ENCODE measurements around the gene PRKCE. TPM values are rescaled to one million over a fixed set of nuclear protein-coding genes. Genes with fewer than 3 reads are reported as not detected.

PRKCE gene
- total RNA-seq, result 10 to 100 TPM; 13.1 to 15.4 TPM

DNA sequence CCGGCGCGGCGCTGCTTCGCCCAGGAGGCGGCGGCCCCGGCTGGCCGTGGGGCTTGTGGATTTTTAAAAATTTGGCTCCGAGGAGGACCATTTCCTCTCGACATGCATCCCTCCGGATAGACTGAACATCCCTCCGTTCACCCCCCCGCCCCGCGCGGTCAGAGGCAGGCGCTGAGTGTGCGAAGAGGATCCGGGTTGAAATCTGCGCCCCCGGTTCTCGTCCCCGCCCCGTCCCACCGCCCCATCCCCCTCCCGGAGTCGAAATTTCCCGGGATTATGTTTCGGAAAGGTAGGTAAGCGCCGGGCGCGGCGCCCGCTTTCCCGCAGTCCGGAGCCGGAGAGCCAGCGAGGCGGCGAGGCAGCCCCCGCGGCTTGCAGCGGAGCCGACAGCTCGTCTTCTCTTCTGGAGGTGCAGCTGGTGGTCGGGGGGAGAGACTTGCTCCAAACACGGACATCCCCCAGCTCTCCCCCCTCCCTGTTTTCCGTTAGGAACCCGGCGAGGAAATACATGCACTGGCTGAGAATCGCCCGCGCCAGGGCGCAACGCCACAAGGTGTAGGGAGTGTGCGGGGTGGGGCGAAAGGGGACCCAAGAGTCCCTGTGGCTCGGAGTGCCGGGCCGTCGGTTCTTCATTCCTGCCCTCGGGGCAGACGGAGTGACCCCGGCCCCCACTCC, at the start of gene PRKCE:
Gene PRKCE, plus strand, starts transcription at position 261 of the 675 bp plus-strand sequence.
- peaks cover 8% of the 10 kb centered on the region for H3K36me3 Mint-ChIP-seq (ENCODE audit: low read depth)
- POLR2A ChIA-PET, result no interaction called here
- H3K4me1 Mint-ChIP-seq, result peaks cover 37% of the 10 kb centered on the region
- H3K4me3 Mint-ChIP-seq, result peak within 1 kb of the TSS; percentile 89
- H3K27ac Mint-ChIP-seq, result peak within 1 kb of the TSS; percentile 97
- CTCF ChIA-PET, result interaction anchor here (0.5 to 1.8 kb wide), 2 partner anchors 11 to 762 kb away, joined by 3 to 4 read pairs; no protein-coding TSS in a partner anchor
- H3K9me3 Mint-ChIP-seq, result no peaks in the 10 kb centered on the region
- DNase-seq, result peak; percentile 62
- peaks cover 11% of the 10 kb centered on the region for H3K27me3 Mint-ChIP-seq

- DNase-seq, result no peak
- POLR2A ChIA-PET, result no interaction called here
- CTCF ChIA-PET, result interaction anchor here (1.1 to 1.5 kb wide), 2 partner anchors 9 to 208 kb away, joined by 3 read pairs; no protein-coding TSS in a partner anchor
- no peak overlapping the region for H3K4me3 Mint-ChIP-seq
- no peak overlapping the region for H3K27ac Mint-ChIP-seq
- no peaks in the 10 kb centered on the region for H3K27me3 Mint-ChIP-seq
- peaks cover 9% of the 10 kb centered on the region for H3K4me1 Mint-ChIP-seq
- peaks cover 42% of the 10 kb centered on the region for H3K36me3 Mint-ChIP-seq (ENCODE audit: low read depth)
- no peaks in the 10 kb centered on the region for H3K9me3 Mint-ChIP-seq
These were observed 48.9 kb upstream of the PRKCE start for GRCh38 chr2:45602624-45603023.

GRCh38 chr2:45605116-45605515, 46.4 kb upstream of the PRKCE start:
- no peak overlapping the region for H3K4me3 Mint-ChIP-seq
- no peak overlapping the region for H3K27ac Mint-ChIP-seq
- peaks cover 25% of the 10 kb centered on the region for H3K4me1 Mint-ChIP-seq
- CTCF ChIA-PET, result interaction anchor here (0.8 kb wide), 1 partner anchor 335 kb away, joined by 3 read pairs; no protein-coding TSS in a partner anchor
- H3K27me3 Mint-ChIP-seq, result no peaks in the 10 kb centered on the region
- peaks cover 30% of the 10 kb centered on the region for H3K36me3 Mint-ChIP-seq (ENCODE audit: low read depth)
- H3K9me3 Mint-ChIP-seq, result no peaks in the 10 kb centered on the region
- POLR2A ChIA-PET, result no interaction called here
- DNase-seq, result no peak

- H3K36me3 Mint-ChIP-seq (ENCODE audit: low read depth), result peaks cover 17% of the 10 kb centered on the region
- no peak overlapping the region for H3K27ac Mint-ChIP-seq
- no peaks in the 10 kb centered on the region for H3K27me3 Mint-ChIP-seq
- DNase-seq, result no peak
- CTCF ChIA-PET, result no interaction called here
- H3K9me3 Mint-ChIP-seq, result no peaks in the 10 kb centered on the region
- POLR2A ChIA-PET, result no interaction called here
- H3K4me1 Mint-ChIP-seq, result peaks cover 29% of the 10 kb centered on the region
- H3K4me3 Mint-ChIP-seq, result no peak overlapping the region
These were observed 44.7 kb upstream of the PRKCE start for GRCh38 chr2:45606796-45607195.

DNA sequence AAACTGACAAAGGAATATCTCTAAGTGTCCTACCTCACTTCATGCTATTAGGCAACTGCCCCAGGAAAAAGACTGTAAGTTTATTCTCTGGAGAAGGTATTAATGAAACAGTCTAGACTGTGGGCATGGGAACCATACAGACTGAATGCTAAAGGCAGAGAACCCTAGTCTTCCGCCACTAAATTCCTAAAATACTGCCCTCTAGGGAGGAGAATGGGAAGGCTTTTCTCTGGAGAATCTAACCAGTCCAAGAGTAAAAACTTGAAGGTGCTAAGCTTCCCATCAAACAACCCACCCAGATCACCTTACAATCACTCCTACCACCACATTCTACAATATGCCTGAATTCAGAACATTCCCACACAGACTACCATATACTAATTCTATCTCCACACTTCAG, 43.8 kb upstream of the PRKCE start:
- H3K36me3 Mint-ChIP-seq (ENCODE audit: low read depth), result peaks cover 14% of the 10 kb centered on the region
- H3K4me3 Mint-ChIP-seq, result no peak overlapping the region
- POLR2A ChIA-PET, result no interaction called here
- DNase-seq, result no peak
- H3K4me1 Mint-ChIP-seq, result peaks cover 29% of the 10 kb centered on the region
- H3K9me3 Mint-ChIP-seq, result no peaks in the 10 kb centered on the region
- H3K27me3 Mint-ChIP-seq, result no peaks in the 10 kb centered on the region
- no peak overlapping the region for H3K27ac Mint-ChIP-seq
- CTCF ChIA-PET, result interaction anchor here (0.6 kb wide), 2 partner anchors 10 to 362 kb away, joined by 3 to 10 read pairs; no protein-coding TSS in a partner anchor

GRCh38 chr2:45610281-45611019, 41.0 kb upstream of the PRKCE start:
- Mint-ChIP-seq H3K27me3 (no peaks in the 10 kb centered on the region), H3K36me3 (ENCODE audit: low read depth) (no peaks in the 10 kb centered on the region), H3K4me1 (peaks cover 25% of the 10 kb centered on the region), H3K9me3 (no peaks in the 10 kb centered on the region), H3K27ac (peak overlapping the region; percentile 98), H3K4me3 (peak overlapping the region; percentile 99)
- DNase-seq, result peak; percentile 47
- POLR2A ChIA-PET, result no interaction called here
- CTCF ChIA-PET, result interaction anchor here (0.6 to 1.5 kb wide), 6 partner anchors 13 to 623 kb away, joined by 3 to 5 read pairs (median 4); no protein-coding TSS in a partner anchor

DNA sequence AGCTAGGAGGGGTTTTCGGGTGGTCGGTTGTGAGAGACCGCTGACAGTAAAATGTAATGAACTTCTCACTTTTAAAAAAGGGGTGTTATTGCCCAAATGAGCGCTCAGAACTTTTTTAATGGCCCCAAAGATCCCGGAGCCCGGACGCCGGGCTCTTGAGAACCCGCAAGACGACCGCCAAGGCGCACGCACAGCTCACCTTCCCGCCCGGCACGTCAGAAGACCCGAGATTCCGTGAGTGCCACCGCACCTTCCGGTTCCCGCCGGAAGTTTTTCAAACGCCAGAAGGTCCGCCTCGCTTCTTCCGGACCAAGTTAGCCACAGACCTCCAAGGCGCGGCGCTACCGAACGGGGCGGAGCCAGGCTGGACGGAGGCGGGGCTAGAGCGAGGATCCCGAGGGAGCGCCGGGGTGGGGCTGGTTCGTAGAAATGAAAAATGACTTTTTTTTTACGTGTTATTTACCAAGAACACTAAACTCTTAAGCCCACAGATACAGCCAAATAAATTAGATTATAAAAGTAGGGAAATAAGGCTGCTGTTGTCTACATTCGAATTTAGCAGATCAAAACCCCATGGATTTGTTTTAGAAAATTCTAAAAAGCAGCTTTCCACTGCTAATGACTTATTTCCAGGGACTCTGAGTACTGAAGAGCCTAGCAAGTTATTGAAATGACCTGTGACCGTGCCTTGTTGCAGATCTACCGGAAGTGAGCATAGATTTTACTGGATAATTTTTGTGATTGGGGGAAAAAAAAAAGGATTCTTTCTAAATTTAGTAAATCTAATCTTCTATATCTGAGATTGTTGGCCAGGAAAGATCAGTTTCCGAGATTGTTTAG, 40.2 kb upstream of the PRKCE start, which contains the start of gene SRBD1:
Gene SRBD1, minus strand, starts transcription at position 248 of the 840 bp plus-strand sequence. CDS start 5,826 bp downstream, outside the sequence.
- ChIA-PET CTCF (interaction anchor here (0.8 to 1.5 kb wide), 5 partner anchors 14 to 434 kb away, joined by 3 to 4 read pairs (median 3); no protein-coding TSS in a partner anchor), POLR2A (no interaction called here)
- peak within 1 kb of the TSS; percentile 99 for H3K4me3 Mint-ChIP-seq
- H3K4me1 Mint-ChIP-seq, result peaks cover 25% of the 10 kb centered on the region
- peak; percentile 90 for DNase-seq
- no peaks in the 10 kb centered on the region for H3K27me3 Mint-ChIP-seq
- no peaks in the 10 kb centered on the region for H3K9me3 Mint-ChIP-seq
- peak within 1 kb of the TSS; percentile 98 for H3K27ac Mint-ChIP-seq
- H3K36me3 Mint-ChIP-seq (ENCODE audit: low read depth), result no peaks in the 10 kb centered on the region

- CTCF ChIA-PET, result no interaction called here
These were observed 39.2 kb upstream of the PRKCE start for GRCh38 chr2:45612285-45612684.

DNA sequence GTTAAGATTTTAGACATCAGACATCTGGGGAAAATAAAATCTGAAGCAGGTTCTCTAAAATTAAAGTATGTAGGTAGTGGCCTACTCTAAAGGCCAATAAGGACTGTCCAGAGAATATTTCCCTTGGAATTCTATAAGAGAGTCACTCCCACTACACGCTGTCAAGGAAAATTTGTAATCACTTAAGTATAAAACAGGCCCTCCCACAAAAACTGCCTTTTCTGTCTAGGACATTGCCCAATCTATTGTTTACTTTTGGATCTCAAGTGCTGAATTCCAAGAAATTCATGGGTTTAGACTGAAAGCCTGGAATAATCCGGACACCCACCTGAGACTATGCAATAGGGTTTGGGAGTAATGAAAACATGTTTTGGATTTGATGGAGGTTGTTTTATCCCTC, 38.7 kb upstream of the PRKCE start:
- ChIA-PET CTCF (no interaction called here), POLR2A (no interaction called here)
- Mint-ChIP-seq H3K4me3 (no peak overlapping the region), H3K27ac (no peak overlapping the region), H3K9me3 (no peaks in the 10 kb centered on the region), H3K36me3 (ENCODE audit: low read depth) (no peaks in the 10 kb centered on the region), H3K4me1 (peaks cover 18% of the 10 kb centered on the region), H3K27me3 (peaks cover 3% of the 10 kb centered on the region)
- no peak for DNase-seq

More at GRCh38 chr2:45612285-45612684, 39.2 kb upstream of the PRKCE start:
- no peak for DNase-seq
- peaks cover 3% of the 10 kb centered on the region for H3K27me3 Mint-ChIP-seq
- H3K9me3 Mint-ChIP-seq, result no peaks in the 10 kb centered on the region
- no peaks in the 10 kb centered on the region for H3K36me3 Mint-ChIP-seq (ENCODE audit: low read depth)
- H3K4me3 Mint-ChIP-seq, result no peak overlapping the region
- POLR2A ChIA-PET, result no interaction called here
- H3K4me1 Mint-ChIP-seq, result peaks cover 20% of the 10 kb centered on the region
- no peak overlapping the region for H3K27ac Mint-ChIP-seq

DNA sequence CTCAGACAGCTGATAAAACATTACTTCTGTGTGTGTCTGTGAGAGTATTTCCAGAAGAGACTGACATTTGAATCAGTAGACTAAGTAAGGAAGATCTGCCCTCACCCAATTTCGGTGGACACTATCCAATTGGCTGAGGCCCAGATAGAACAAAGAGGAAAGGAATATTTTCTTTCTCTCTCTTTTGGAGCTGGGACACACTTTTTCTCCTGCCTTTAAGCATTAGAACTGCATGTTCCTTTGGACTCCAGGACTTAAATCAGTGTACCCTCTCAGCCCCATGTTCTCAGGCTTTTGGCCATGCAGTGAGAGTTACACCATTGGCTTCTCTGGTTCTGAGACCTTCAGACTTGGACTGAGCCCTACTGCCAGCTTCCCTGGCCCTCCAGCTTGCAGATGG, 37.1 kb upstream of the PRKCE start:
- no peak for DNase-seq
- H3K4me3 Mint-ChIP-seq, result no peak overlapping the region
- H3K27me3 Mint-ChIP-seq, result peaks cover 4% of the 10 kb centered on the region
- no peak overlapping the region for H3K27ac Mint-ChIP-seq
- H3K9me3 Mint-ChIP-seq, result no peaks in the 10 kb centered on the region
- POLR2A ChIA-PET, result no interaction called here
- CTCF ChIA-PET, result interaction anchor here (1.0 to 1.2 kb wide), 3 partner anchors 11 to 26 kb away, joined by 3 to 4 read pairs (median 3); no protein-coding TSS in a partner anchor
- H3K4me1 Mint-ChIP-seq, result peaks cover 12% of the 10 kb centered on the region
- H3K36me3 Mint-ChIP-seq (ENCODE audit: low read depth), result no peaks in the 10 kb centered on the region

DNA sequence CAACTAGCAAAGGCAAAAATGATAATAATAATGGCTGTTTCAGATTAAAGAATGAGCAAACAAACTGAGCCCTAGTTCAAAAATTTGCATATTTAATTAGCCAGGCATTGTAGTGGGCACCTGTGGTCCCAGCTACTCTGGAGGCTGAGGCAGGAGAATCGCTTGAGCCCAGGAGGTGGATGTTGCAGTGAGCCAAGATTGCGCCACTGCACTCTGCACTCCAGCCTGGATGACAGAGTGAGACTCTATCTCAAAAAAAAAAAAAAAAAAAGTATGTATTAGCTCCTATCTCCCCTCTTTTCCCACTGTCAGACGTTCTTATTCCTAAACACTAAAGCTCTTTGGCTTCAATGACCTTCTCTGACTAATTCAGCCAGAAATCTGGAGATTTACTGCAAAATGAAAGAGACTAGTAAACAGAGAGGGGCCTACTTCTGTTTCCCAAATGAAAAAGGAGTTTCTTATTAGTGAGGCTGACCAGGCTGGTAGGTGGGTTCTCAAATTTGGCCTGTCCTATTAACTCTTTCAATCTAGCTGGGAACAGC, 36.5 kb upstream of the PRKCE start:
- no peak overlapping the region for H3K27ac Mint-ChIP-seq
- ChIA-PET POLR2A (no interaction called here), CTCF (interaction anchor here (1.0 to 1.2 kb wide), 3 partner anchors 10 to 25 kb away, joined by 3 to 4 read pairs (median 3); no protein-coding TSS in a partner anchor)
- no peak for DNase-seq
- no peaks in the 10 kb centered on the region for H3K36me3 Mint-ChIP-seq (ENCODE audit: low read depth)
- no peak overlapping the region for H3K4me3 Mint-ChIP-seq
- peaks cover 5% of the 10 kb centered on the region for H3K4me1 Mint-ChIP-seq
- peaks cover 6% of the 10 kb centered on the region for H3K27me3 Mint-ChIP-seq
- H3K9me3 Mint-ChIP-seq, result no peaks in the 10 kb centered on the region

DNA sequence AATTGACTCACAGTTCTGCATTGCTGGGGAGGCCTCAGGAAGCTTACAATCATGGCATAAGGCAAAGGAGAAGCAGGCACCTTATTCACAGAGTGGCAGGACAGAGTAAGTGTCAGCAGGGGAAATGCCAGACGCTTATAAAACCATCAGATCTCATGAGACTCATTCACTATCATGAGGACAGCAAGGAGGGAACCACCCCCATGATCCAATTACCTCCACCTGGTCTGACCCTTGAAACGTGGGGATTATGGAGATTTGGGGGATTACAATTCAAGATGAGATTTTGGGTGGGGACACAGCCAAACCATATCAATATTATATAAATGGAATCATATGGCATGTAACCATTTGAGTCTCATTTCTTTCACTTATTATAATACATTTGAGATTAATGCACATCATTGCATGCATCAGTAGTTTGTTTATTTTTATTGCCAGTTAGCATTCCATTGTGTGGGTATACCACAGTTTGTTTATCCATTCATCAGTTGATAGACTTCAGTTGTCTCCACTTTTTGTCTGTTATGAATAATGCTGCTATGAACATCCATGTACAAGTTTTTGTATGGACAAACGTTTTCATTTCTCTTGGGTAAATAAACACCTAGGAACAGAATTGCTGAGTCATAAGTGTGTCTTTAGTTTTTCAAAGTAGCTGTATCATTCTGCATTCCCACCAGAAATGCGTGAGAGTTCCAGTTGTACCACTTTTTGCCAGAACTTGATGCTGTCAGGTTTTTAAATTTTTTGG, 34.6 kb upstream of the PRKCE start:
- ChIA-PET POLR2A (no interaction called here), CTCF (no interaction called here)
- H3K4me1 Mint-ChIP-seq, result no peaks in the 10 kb centered on the region
- H3K27ac Mint-ChIP-seq, result no peak overlapping the region
- H3K27me3 Mint-ChIP-seq, result peaks cover 14% of the 10 kb centered on the region
- no peaks in the 10 kb centered on the region for H3K36me3 Mint-ChIP-seq (ENCODE audit: low read depth)
- no peaks in the 10 kb centered on the region for H3K9me3 Mint-ChIP-seq
- H3K4me3 Mint-ChIP-seq, result no peak overlapping the region
- DNase-seq, result no peak

Measured in activated CD4-positive, alpha-beta T cell treated with anti-CD3 and anti-CD28 coated beads, Interleukin-2, amount 10 ng/mL, durations not matched to agents 7 days and 5 days (primary cell).